Fibroblast of the aortic adventitia (primary cell): ENCODE data around the gene KCTD6. TPM values are rescaled to one million over a fixed set of nuclear protein-coding genes. Genes with fewer than 3 reads are reported as not detected.
A peak's percentile ranks its signal among the peaks of the same experiment; 100 is the strongest.

Experiments used
- DNase-seq: peaks from one replicate; pipeline ENCODE4 v3.0.0-alpha.2; 2010; ENCODE audit warnings: low read depth
- H3K4me3 ChIP-seq: 2 replicates; pipeline ENCODE4 v1.5.1; 2011; ENCODE audit warnings: low read depth, mild to moderate bottlenecking, control low read depth, low read length, moderate library complexity
- CTCF ChIP-seq: IDR thresholded peaks from 2 replicates; pipeline ENCODE4 v1.5.1; 2011; ENCODE audit warnings: mild to moderate bottlenecking, low read length, control low read depth, inconsistent platforms; ENCODE audit not compliant: insufficient read depth
- total RNA-seq: library from RNA; depleted of rRNA; stranded (reverse); fragments of >200 nt; gene quantifications from 2 replicates; pipeline ENCODE4 v1.2.3, GENCODE V29; 2012; ENCODE audit warnings: low replicate concordance

Gene KCTD6
- total RNA-seq, 1 donor, result 17.9 TPM

DNA sequence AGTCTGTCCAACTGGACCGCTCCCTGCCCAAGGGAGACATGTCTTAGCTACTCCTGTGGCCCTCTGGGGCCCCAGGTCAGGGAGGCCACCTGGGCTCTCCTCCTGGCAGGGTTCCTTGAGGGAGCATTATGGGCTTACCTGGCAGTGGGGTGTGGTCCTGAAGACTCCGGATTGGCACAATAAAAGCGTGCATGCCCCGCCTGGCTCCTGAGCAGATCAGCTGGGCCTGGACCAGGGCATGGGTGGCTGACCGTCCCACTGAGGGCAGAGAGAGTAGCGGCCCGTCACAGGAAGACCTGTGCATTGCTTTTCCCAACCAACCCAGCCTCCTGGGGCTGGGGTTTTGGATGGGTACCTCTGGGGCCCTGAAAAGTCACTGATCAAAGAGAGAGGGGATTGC is 39.7 kb downstream of the KCTD6 start:
- no peak overlapping the region for H3K4me3 ChIP-seq
- DNase-seq, result no peak
- TF ChIP-seq CTCF, result no peak

GRCh38 chr3:58531956-58532355 is 40.1 kb downstream of the KCTD6 start:
- no peak for TF ChIP-seq CTCF
- no peak for DNase-seq
- H3K4me3 ChIP-seq, result no peak overlapping the region

GRCh38 chr3:58532794-58533220 is 40.9 kb downstream of the KCTD6 start:
- H3K4me3 ChIP-seq, result no peak overlapping the region
- DNase-seq, result peak; percentile 66
- peak; percentile 89 for TF ChIP-seq CTCF

DNA sequence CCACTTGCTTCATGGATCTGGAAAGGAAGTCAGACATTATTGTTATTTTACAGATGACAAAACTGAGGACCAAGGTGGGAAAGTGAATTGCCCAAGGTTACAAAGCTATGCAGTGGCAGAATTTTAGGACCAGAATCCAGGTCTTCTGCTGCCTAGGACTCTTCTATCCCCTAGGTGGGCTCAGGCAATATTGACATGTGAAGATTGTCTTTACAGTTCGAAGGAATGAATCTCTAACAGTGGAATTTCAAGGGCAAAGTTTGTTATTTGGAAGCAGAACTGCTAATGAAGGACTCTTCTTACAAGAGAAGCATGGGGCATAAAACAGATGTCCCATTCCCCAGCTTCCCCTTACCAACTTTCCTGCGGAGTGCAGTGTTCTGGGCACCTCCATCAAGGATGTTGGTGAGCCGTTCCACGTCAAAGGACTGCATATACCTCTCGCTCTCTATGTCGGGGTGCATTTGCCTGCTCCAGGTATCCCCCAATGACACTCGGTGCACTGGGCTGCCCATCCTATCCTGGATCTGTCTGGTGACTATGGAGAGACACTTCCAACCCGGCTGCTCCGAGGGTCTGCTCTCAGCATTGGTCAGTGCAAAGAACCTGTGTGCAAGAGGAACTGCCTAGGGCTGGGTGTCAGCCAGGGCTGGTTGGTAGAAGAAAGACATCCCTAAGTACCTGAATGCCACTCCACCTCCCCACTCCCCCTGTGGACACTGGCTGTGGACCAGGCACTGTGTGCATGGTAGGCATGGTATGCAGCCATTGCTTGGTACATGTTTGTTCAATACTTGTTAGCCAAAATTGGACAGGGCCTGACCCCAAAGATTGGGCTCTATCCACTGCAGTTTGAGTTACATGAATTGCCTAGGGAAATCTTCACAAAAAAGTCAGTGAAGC is 42.9 kb downstream of the KCTD6 start:
- no peak overlapping the region for H3K4me3 ChIP-seq
- no peak for DNase-seq
- TF ChIP-seq CTCF, result no peak

DNA sequence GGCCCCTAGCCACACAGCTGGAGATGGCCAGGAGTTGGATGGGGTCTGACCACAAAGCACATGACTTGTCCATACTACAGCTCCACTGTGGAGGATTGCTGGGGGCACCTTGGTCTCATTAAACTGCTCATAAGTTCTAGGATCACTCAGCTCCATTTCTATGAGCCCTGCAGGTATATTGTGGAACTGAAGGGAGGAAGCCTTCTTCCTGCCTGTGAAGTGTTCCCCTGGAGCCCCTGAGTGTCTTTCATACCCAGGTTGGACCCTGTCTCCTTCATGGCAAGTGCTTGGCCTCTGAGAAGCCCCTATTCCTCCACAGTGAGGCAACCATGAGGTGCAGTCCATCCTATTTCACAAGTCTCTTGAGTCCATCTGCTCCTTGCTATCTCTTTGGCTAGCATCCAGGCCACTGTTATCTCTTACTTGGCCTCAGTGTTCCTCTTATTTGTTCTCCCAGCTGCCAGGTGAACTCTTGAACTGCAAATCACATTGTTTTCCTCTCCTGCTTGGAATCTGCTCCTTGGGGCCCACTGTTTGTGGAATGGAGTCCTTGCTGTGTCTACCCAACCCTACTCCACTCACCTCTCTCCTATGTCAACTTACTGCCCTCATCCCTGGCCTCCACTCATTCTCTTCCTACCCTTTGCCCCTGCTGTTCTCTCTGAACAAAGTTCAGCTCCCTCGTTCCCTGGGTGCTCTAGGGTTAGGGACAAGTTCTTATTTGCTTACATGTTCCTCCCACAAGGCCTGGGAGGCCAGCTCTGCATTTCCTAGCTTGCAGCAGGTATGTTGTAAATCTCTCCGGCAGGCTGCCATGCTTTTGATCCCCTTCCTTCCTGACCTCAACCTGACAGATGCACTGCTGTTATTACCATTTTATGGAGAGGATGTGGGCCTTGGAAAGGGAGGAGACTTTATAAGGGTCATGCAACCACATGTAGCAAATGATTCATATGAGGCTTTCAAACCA is 43.9 kb downstream of the KCTD6 start:
- H3K4me3 ChIP-seq, result peak overlapping the region; percentile 71
- peak; percentile 48 for DNase-seq
- no peak for TF ChIP-seq CTCF

DNA sequence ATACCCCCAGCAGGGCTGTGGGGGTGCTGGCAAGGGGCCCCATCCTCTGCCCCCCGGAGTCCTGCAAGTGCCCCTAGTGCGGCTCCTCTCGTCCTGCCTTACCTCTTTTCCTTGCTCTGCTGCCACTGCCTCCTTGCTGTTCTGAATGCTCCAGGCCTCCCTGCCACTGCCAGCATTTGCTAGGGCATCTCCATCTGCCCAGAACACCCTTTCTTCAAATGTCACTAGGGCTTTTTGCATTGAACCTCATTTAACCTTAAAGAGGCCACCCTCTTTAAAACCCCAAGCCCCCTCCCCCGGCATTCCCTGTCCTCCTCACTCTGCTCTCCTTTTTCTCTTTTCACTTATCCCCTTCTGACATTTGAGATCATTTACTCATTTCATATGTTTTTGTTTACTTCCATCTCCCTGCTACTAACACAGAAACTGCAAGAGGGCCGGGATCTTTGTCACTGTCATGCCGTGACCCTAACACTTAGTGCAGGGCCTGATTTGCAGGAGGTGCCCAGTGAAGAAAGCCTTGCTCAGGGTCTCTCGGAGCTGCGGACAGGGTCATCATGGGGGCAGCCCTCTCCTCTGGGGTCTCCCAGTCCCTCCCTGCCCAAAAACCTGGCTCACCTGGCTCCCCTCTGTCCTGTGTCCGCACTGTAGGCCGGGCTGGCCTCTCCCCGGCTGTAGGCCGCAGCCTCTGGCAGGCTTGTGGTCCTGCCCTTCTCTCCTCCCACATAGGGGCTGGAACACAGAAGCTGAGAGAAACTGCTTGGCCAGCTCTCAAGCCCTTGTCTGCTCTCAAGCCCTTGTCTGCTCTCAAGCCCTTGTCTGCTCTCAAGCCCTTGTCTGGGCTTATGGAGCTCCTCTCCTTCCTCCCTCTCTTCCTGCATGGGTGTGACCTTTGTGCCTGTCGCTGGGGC is 44.9 kb downstream of the KCTD6 start, which contains the start of gene ACOX2:
ACOX2 (minus strand) TSS at position 690 of the 911 bp plus-strand sequence. CDS start 2,084 bp downstream, outside the sequence.
- DNase-seq, result peak; percentile 80
- TF ChIP-seq CTCF, result no peak
- peak within 1 kb of the TSS; percentile 71 for H3K4me3 ChIP-seq
